GM12878 (cell line): ENCODE measurements around the gene ATP6V0E1. TPM values are rescaled to one million over a fixed set of nuclear protein-coding genes. Genes with fewer than 3 reads are reported as not detected.

Experiments
- ATAC-seq: fragments of 200-7000 bp; cut with Tn5 transposase; 3 replicates; pipeline ENCODE4 v1.9.1; 2020; ENCODE audit warnings: mild to moderate bottlenecking, moderate library complexity
- BruUV-seq: library from RNA; stranded (reverse); fragments of 400-500 nt; replicated peaks from 2 replicates; lab custom pipeline; 2021; lab: Mats Ljungman, UMichigan
- CTCF ChIA-PET: fragments of 300-600 bp; sonication (Branson Sonifier 250); formaldehyde crosslinking; extraction: SDS; loops from one replicate; lab custom pipeline; 2021; ENCODE audit warnings: inconsistent platforms; lab: Yijun Ruan, JAX
- POLR2A ChIA-PET: fragments of 350-600 bp; formaldehyde crosslinking; extraction: SDS; loops from one replicate; lab custom pipeline; 2021; ENCODE audit warnings: inconsistent platforms; lab: Charles Lee
- RAD21 ChIA-PET: fragments of 300-600 bp; sonication (Branson Sonifier 250); formaldehyde crosslinking; loops from one replicate; lab custom pipeline; 2023; ENCODE audit warnings: antibody characterized with exemption; ENCODE audit not compliant: unreplicated experiment; lab: Charles Lee
- SMC1A ChIA-PET: fragments of 300-600 bp; sonication (Branson Sonifier 250); formaldehyde crosslinking; loops from one replicate; lab custom pipeline; 2023; ENCODE audit not compliant: unreplicated experiment, uncharacterized antibody; lab: Charles Lee
- DNase-seq: peaks from one replicate; pipeline ENCODE4 v3.0.0-alpha.2; 2011; ENCODE audit warnings: low read depth, low spot score
- FAIRE-seq: peaks from 3 replicates; lab custom pipeline; 2011; peaks lifted over from hg19 to GRCh38; lab: Jason Lieb, UNC
- H2AFZ ChIP-seq: 2 replicates; pipeline ENCODE4 v1.6.0; 2011; ENCODE audit warnings: low read depth, low read length, control low read depth; ENCODE audit not compliant: control insufficient read depth
- H3K27ac ChIP-seq: 2 replicates; pipeline ENCODE4 v1.5.1; 2011; ENCODE audit warnings: control low read depth; ENCODE audit not compliant: control insufficient read depth, insufficient read depth
- H3K27me3 ChIP-seq, 2 experiments: replicated peaks in 1 of 2; 2 replicates each; pipeline versions ENCODE4 v1.6.0 to v1.6.1; 2011; ENCODE audit warnings: low read length in 1 of 2; ENCODE audit not compliant: control insufficient read depth in 2 of 2, insufficient read depth in 2 of 2
- H3K36me3 ChIP-seq, 2 experiments: 2 replicates each; pipeline ENCODE4 v1.5.1; 2011; ENCODE audit warnings: low read length in 1 of 2; ENCODE audit not compliant: control insufficient read depth in 2 of 2, insufficient read depth in 2 of 2
- H3K4me1 ChIP-seq: 2 replicates; pipeline ENCODE4 v1.6.1; 2011; ENCODE audit warnings: mild to moderate bottlenecking, low read length, moderate library complexity, mixed read lengths; ENCODE audit not compliant: control insufficient read depth, insufficient read depth
- H3K4me2 ChIP-seq: 2 replicates; pipeline ENCODE4 v1.6.0; 2011; ENCODE audit warnings: control low read depth; ENCODE audit not compliant: control insufficient read depth, insufficient read depth
- H3K4me3 ChIP-seq: fragments of 200-600 bp; sonication (generic); 2 replicates; pipeline ENCODE4 v1.5.1; 2016
- H3K79me2 ChIP-seq: 2 replicates; pipeline ENCODE4 v1.6.0; 2011; ENCODE audit warnings: low read length; ENCODE audit not compliant: control insufficient read depth, insufficient read depth
- H3K9ac ChIP-seq: 2 replicates; pipeline ENCODE4 v1.8.0; 2011; ENCODE audit warnings: low read length, control low read depth, mixed read lengths; ENCODE audit not compliant: control insufficient read depth, insufficient read depth
- H3K9me3 ChIP-seq: replicated peaks from 3 replicates; pipeline ENCODE4 v1.5.1; 2011; ENCODE audit warnings: mild to moderate bottlenecking, low read length; ENCODE audit not compliant: control insufficient read depth, insufficient read depth
- H4K20me1 ChIP-seq: 2 replicates; pipeline ENCODE4 v1.6.0; 2011; ENCODE audit not compliant: control insufficient read depth, insufficient read depth
- BCL11A ChIP-seq: IDR thresholded peaks from 2 replicates; pipeline ENCODE4 v1.6.1; 2011; ENCODE audit warnings: low read depth, low read length
- BHLHE40 ChIP-seq, 2 experiments: fragments of 450-650 bp in 1 of 2; IDR thresholded peaks; 2 replicates each; pipeline ENCODE4 v1.6.1; 2011 to 2017; ENCODE audit warnings: low read depth in 2 of 2, borderline replicate concordance in 1 of 2, improper control_type of control experiment in 1 of 2, low read length in 1 of 2, mild to moderate bottlenecking in 1 of 2
- CREM ChIP-seq: IDR thresholded peaks from 2 replicates; pipeline ENCODE4 v1.6.1; 2014; ENCODE audit warnings: antibody characterized with exemption, low read depth
- DPF2 ChIP-seq: fragments of 450-650 bp; IDR thresholded peaks from 2 replicates; pipeline ENCODE4 v1.6.1; 2017; ENCODE audit warnings: mild to moderate bottlenecking
- HDAC2 ChIP-seq: fragments of 200-600 bp; sonication (generic); IDR thresholded peaks from 2 replicates; pipeline ENCODE4 v1.6.1; 2017
- HSF1 ChIP-seq: fragments of 150-350 bp; IDR thresholded peaks from 2 replicates; pipeline ENCODE4 v1.6.1; 2014; ENCODE audit warnings: mild to moderate bottlenecking, low read depth, low read length
- IKZF1 ChIP-seq: fragments of 450-650 bp; conservative IDR thresholded peaks from 2 replicates; pipeline ENCODE4 v1.6.1; 2017; ENCODE audit warnings: antibody characterized with exemption, mild to moderate bottlenecking
- NFIC ChIP-seq: IDR thresholded peaks from 2 replicates; pipeline ENCODE4 v1.6.1; 2012; ENCODE audit warnings: low read depth, mild to moderate bottlenecking, inconsistent platforms, low read length, moderate library complexity
- PBX3 ChIP-seq: IDR thresholded peaks from 2 replicates; pipeline ENCODE4 v1.6.1; 2011; ENCODE audit warnings: mild to moderate bottlenecking, low read depth, low read length, moderate library complexity; ENCODE audit not compliant: insufficient replicate concordance
- PKNOX1 ChIP-seq: fragments of 450-650 bp; IDR thresholded peaks from 2 replicates; pipeline ENCODE4 v1.6.1; 2016; ENCODE audit warnings: mild to moderate bottlenecking
- RUNX3 ChIP-seq: IDR thresholded peaks from 2 replicates; pipeline ENCODE4 v1.6.1; 2012; ENCODE audit warnings: low read length, inconsistent platforms
- SIN3A ChIP-seq: IDR thresholded peaks from 2 replicates; pipeline ENCODE4 v1.6.1; 2012; ENCODE audit warnings: low read depth, low read length, improper control_type of control experiment
- STAT3 ChIP-seq: IDR thresholded peaks from 2 replicates; pipeline ENCODE4 v1.6.1; 2011; ENCODE audit warnings: low read depth, low read length, improper control_type of control experiment
- SUPT20H ChIP-seq: IDR thresholded peaks from 2 replicates; pipeline ENCODE4 v1.6.1; 2011; ENCODE audit warnings: low read depth, mild to moderate bottlenecking, low read length, moderate library complexity, borderline replicate concordance; ENCODE audit not compliant: control insufficient read depth
- TBL1XR1 ChIP-seq: IDR thresholded peaks from 2 replicates; pipeline ENCODE4 v1.6.1; 2012; ENCODE audit warnings: low read depth, low read length, improper control_type of control experiment
- ZNF384 ChIP-seq: IDR thresholded peaks from 2 replicates; pipeline ENCODE4 v1.6.1; 2012; ENCODE audit warnings: low read depth, mild to moderate bottlenecking, low read length, improper control_type of control experiment, borderline replicate concordance
- whole genome bisulfite sequencing: methylation state at CpG from one replicate; pipeline ENCODE4 v1.1.6; 2016; ENCODE audit warnings: low lambda C conversion rate; ENCODE audit not compliant: insufficient replicate concordance, insufficient coverage; ENCODE audit errors: missing lambda C conversion rate; 5-methylcytosine and 5-hydroxymethylcytosine counted together
- in situ Hi-C: fragments of 300-500 bp; cut with MboI; formaldehyde crosslinking; loops from 9 replicates; pipeline ENCODE4 v1.14.3; 2018; ENCODE audit warnings: mixed read lengths
- intact Hi-C: fragments of 100-400 bp; cut with micrococcal nuclease; formaldehyde crosslinking; loops from one replicate; pipeline ENCODE4 v1.14.2; 2022; ENCODE audit not compliant: unreplicated experiment
- polyA plus RNA-seq, 11 experiments: library from polyadenylated mRNA; depleted of rRNA in 4 of 11; unstranded in 6 of 11; stranded (reverse) in 5 of 11; fragments of >200 nt; fragmentation: Nextera tagmentation in 4 of 11; fragmentation: Illumina TruSeq in 1 of 11; extraction: Ambion mirVana in 4 of 11; extraction: Trizol in 1 of 11; gene quantifications; 1 replicate in 1 of 11; 2 replicates in 10 of 11; pipeline versions ENCODE4 v1.2.1 to v1.2.3, GENCODE V29; 2011 to 2016; ENCODE audit warnings: inconsistent platforms in 2 of 11, missing spikeins in 2 of 11, low read depth in 1 of 11
- total RNA-seq, 4 experiments: library from RNA; depleted of rRNA in 3 of 4; stranded (reverse); fragments of >200 nt in 3 of 4; fragmentation: Illumina TruSeq in 1 of 4; extraction: Trizol in 1 of 4; gene quantifications; 2 replicates each; pipeline versions ENCODE4 v1.2.1 to v1.2.3, GENCODE V29; 2013 to 2021
- TF ChIP-seq, protein P1 (sequence below): IDR thresholded peaks from 2 replicates; pipeline ENCODE4 v1.6.1; 2012; ENCODE audit warnings: low read depth, low read length, improper control_type of control experiment

ATP6V0E1 gene
- total and polyA plus RNA-seq, 10 of the 15 experiments (the other 5 are each of a cell fraction or from before 2014, with no cell fraction given) = 143 to 787 (median 306) TPM

- Histone ChIP-seq H4K20me1 (peaks cover 7% of the 10 kb centered on the region; the same call in 1 of the 2 replicates), H3K9ac (no peak overlapping the region), H2AFZ (no peak overlapping the region), H3K36me3 (peaks cover 0 to 9% of the 10 kb centered on the region in 2 experiments; a peak in 3 of 4 replicates), H3K9me3 (no peaks in the 10 kb centered on the region), H3K27ac (peak overlapping the region; percentile 20; the same call in 1 of the 2 replicates), H3K27me3 (no peaks in the 10 kb centered on the region), H3K4me3 (peak overlapping the region; percentile 28; the same call in 1 of the 2 replicates), H3K4me2 (peak overlapping the region; percentile 10), H3K4me1 (peaks cover 19% of the 10 kb centered on the region), H3K79me2 (peaks cover 80% of the 10 kb centered on the region)
- FAIRE-seq (no peak), DNase-seq (peak; percentile 51), ATAC-seq (peak; percentile 93)
- WGBS = 0% methylated on average over 9 of the region's 9 CpGs
- no TSS peak for BruUV-seq
- intact Hi-C loops = no loop called here
- CTCF ChIA-PET = interaction anchor here (0.5 to 2.1 kb wide), 5 partner anchors 8 to 229 kb away, joined by 3 to 7 read pairs (median 4); no protein-coding TSS in a partner anchor
- RAD21 ChIA-PET = interaction anchor here (1.2 to 2.2 kb wide), 4 partner anchors 14 to 56 kb away, joined by 5 to 15 read pairs (median 8); no protein-coding TSS in a partner anchor
- in situ Hi-C loops = no loop called here
- POLR2A ChIA-PET = interaction anchor here (1.3 kb wide), 1 partner anchor 34 kb away, joined by 9 read pairs; no protein-coding TSS in a partner anchor
- SMC1A ChIA-PET = interaction anchor here (1.0 to 2.3 kb wide), 11 partner anchors 9 to 107 kb away, joined by 3 to 20 read pairs (median 5); partner anchors contain the start of gene ATP6V0E1
- TF ChIP-seq TBL1XR1 (no peak), CREM (no peak), IKZF1 (0 out of 2 replicates have a peak, but pooled peaks have one; percentile 41), PBX3 (peak; percentile 37), NFIC (peak; percentile 37; the same call in 1 of the 2 replicates), DPF2 (peak; percentile 26; the same call in 1 of the 2 replicates), RUNX3 (peak; percentile 81), HDAC2 (no peak), SIN3A (no peak), ZNF384 (peak; percentile 45; the same call in 1 of the 2 replicates), HSF1 (no peak), SUPT20H (no peak), BCL11A (0 out of 2 replicates have a peak, but pooled peaks have one; percentile 21), PKNOX1 (peak; percentile 86), BHLHE40 (IDR thresholded peaks at IDR 0.05; ENCODE audit: borderline replicate concordance in 1 of 2, low read depth in 2 of 2, low read length in 1 of 2) (peak; percentile 57 to 66; a peak in 3 of 4 replicates), STAT3 (no peak)
- TF ChIP-seq, protein P1, sequence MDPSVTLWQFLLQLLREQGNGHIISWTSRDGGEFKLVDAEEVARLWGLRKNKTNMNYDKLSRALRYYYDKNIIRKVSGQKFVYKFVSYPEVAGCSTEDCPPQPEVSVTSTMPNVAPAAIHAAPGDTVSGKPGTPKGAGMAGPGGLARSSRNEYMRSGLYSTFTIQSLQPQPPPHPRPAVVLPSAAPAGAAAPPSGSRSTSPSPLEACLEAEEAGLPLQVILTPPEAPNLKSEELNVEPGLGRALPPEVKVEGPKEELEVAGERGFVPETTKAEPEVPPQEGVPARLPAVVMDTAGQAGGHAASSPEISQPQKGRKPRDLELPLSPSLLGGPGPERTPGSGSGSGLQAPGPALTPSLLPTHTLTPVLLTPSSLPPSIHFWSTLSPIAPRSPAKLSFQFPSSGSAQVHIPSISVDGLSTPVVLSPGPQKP = no peak
These were observed 17.8 kb downstream of the ATP6V0E1 start for GRCh38 chr5:173001229-173001841.
